Heart right ventricle (tissue), 16 donors: ENCODE results near the gene FAM168A. TPM values are rescaled to one million over a fixed set of nuclear protein-coding genes. Genes with fewer than 3 reads are reported as not detected.
A peak's percentile ranks its signal among the peaks of the same experiment; 100 is the strongest.

ENCODE experiments used
- ATAC-seq, 8 donors: fragments of 200-7000 bp; cut with Tn5 transposase; one replicate each; pipeline ENCODE4 v1.9.1; 2020; ENCODE audit warnings: mild to moderate bottlenecking in 8 of 8, moderate library complexity in 8 of 8, moderate number of reproducible peaks in 1 of 8
- DNase-seq, 2 donors: peaks; one replicate each; pipeline ENCODE4 v3.0.0-alpha.2; 2020
- H3K27ac ChIP-seq, 10 donors: fragments of 200-600 bp; sonication (generic) in 2 of 10; one replicate each; pipeline versions ENCODE4 v1.5.0 to v1.8.0; 2020 to 2022; ENCODE audit warnings: mild to moderate bottlenecking in 3 of 10
- H3K27me3 ChIP-seq, 7 donors: fragments of 200-600 bp; one replicate each; pipeline ENCODE4 v1.8.0; 2021 to 2022; ENCODE audit warnings: mild to moderate bottlenecking in 2 of 7
- H3K36me3 ChIP-seq, 9 donors: fragments of 200-600 bp; sonication (generic) in 1 of 9; one replicate each; pipeline versions ENCODE4 v1.5.0 to v1.8.0; 2020 to 2022; ENCODE audit warnings: mild to moderate bottlenecking in 2 of 9
- H3K4me1 ChIP-seq, 9 donors: fragments of 200-600 bp; sonication (generic) in 1 of 9; one replicate each; pipeline versions ENCODE4 v1.5.0 to v1.8.0; 2020 to 2022; ENCODE audit warnings: mild to moderate bottlenecking in 4 of 9
- H3K4me3 ChIP-seq, 10 donors: fragments of 200-600 bp; sonication (generic) in 2 of 10; one replicate each; pipeline versions ENCODE4 v1.5.0 to v1.8.0; 2020 to 2022; ENCODE audit warnings: mild to moderate bottlenecking in 7 of 10, moderate library complexity in 2 of 10
- H3K9me3 ChIP-seq, 11 donors: fragments of 200-600 bp in 10 of 11; sonication (generic) in 2 of 11; one replicate each; pipeline versions ENCODE4 v1.5.0 to v1.8.0; 2013 to 2022; ENCODE audit warnings: mild to moderate bottlenecking in 2 of 11, control low read depth in 1 of 11, moderate library complexity in 1 of 11
- CTCF ChIP-seq, 9 donors: fragments of 200-600 bp; sonication (generic) in 2 of 9; IDR thresholded peaks; one replicate each; pipeline versions ENCODE4 v1.5.0 to v1.8.0; 2021 to 2022; ENCODE audit warnings: antibody characterized with exemption in 9 of 9, mild to moderate bottlenecking in 5 of 9, moderate library complexity in 1 of 9
- WGBS, 2 donors: extraction: QIAGEN DNeasy Blood & Tissue Kit; methylation state at CpG; one replicate each; pipeline ENCODE4 v1.1.7; 2013; ENCODE audit warnings: inconsistent platforms in 1 of 2; 5-methylcytosine and 5-hydroxymethylcytosine counted together
- intact Hi-C, 10 donors: fragments of 100-400 bp; cut with DNase I; formaldehyde crosslinking; loops; one replicate each; pipeline versions ENCODE4 v1.11.1 to v1.14.2; 2022
- polyA plus RNA-seq, 2 donors: library from polyadenylated mRNA; stranded (reverse); fragments of 200-250 nt; gene quantifications; one replicate each; pipeline ENCODE4 v1.2.3, GENCODE V29; 2013
- total RNA-seq, 10 donors: library from RNA; stranded (reverse); fragmentation: NEBNext Ultra II Directional in 3 of 10; extraction: Animal tissue kit (Norgen Biotek cat#: 25700) in 3 of 10; gene quantifications; one replicate each; pipeline versions ENCODE4 v1.2.1 to v1.2.4, GENCODE V29; 2021 to 2023
- donor health status: Arrhythmogenic right ventricular cardiomyopathy.
- donor health status: ischemic (EF 13 %, LVEDD 7.1; RV severe dilation, severe dysfunction).
- donor health status: healthy with polysubstance abuse.
- donor health status: DM: no; HTN: yes; CAD: no.
- donor health status: DM: no; HTN: no; CAD: no.
- donor health status: ischemic (EF 25% LVEDD 6.9; RV normal size, moderate dysfunction).
- donor health status: ischemic (EF 25% LVEDD 5.7; RV mildly dilated, moderate dysfunction).
- donor health status: healthy.
- donor health status: DM: yes; HTN: yes; CAD: no.
- donor health status: Ischemic cardiomyopathy.
- donor health status: ischemic (EF 35%, LVEDD 5.7; RV mildly dilated, moderate dysfunction).
- donor health status: nonischemic (EF 11% LVEDD 7.7; RV severe dilation, severe dysfunction).
- donor health status: DM: yes; HTN: yes; CAD: no.
- donor health status: PGD.
- donor health status: ischemic (EF 29% LVEDD 5.4; RV normal size, mild dysfunction).
- donor health status: nonischemic (EF 23%, LVEDD 6.1; RV moderate dilation, normal function).

The FAM168A gene
- total and polyA plus RNA-seq, 12 donors = 7.9 to 37.1 (median 31.8) TPM

GRCh38 chr11:73405146-73405510, 192.8 kb downstream of the FAM168A start:
- H3K27me3 ChIP-seq = no peaks in the 10 kb centered on the region
- TF ChIP-seq CTCF (IDR thresholded peaks at IDR 0.05) = no peak
- peaks cover 0 to 65% (median 4%) of the 10 kb centered on the region in 9 donors for H3K36me3 ChIP-seq
- H3K27ac ChIP-seq = peak overlapping the region in 2 of 10 donors; percentile 29 to 71
- ATAC-seq (no peak), DNase-seq (no peak)
- no peak overlapping the region for H3K4me3 ChIP-seq
- 92 to 94% methylated on average over 8 of the region's 8 CpGs for WGBS, 2 donors
- H3K9me3 ChIP-seq = no peaks in the 10 kb centered on the region
- intact Hi-C loops = loop anchor here in 6 of 10 donors (2.0 to 10.0 kb wide), 3 partner anchors 220 to 256 kb away; no protein-coding TSS in a partner anchor
- peaks cover 0 to 26% (median 8%) of the 10 kb centered on the region in 9 donors for H3K4me1 ChIP-seq

GRCh38 chr11:73404506-73405145, 193.3 kb downstream of the FAM168A start:
- intact Hi-C loops = loop anchor here in 8 of 10 donors (1.0 to 10.0 kb wide), 7 partner anchors 193 to 258 kb away; partner anchors contain the start of gene FAM168A (in 1 of the 8)
- DNase-seq (no peak), ATAC-seq (no peak)
- H3K4me3 ChIP-seq = no peak overlapping the region
- peak overlapping the region in 3 of 10 donors; percentile 11 to 71 (median 64) for H3K27ac ChIP-seq
- 80 to 93% methylated on average over 5 of the region's 5 CpGs for WGBS, 2 donors
- no peaks in the 10 kb centered on the region for H3K27me3 ChIP-seq
- H3K36me3 ChIP-seq = peaks cover 0 to 63% (median 4%) of the 10 kb centered on the region in 9 donors
- peaks cover 3 to 31% (median 13%) of the 10 kb centered on the region in 9 donors for H3K4me1 ChIP-seq
- H3K9me3 ChIP-seq = no peaks in the 10 kb centered on the region
- no peak for TF ChIP-seq CTCF (IDR thresholded peaks at IDR 0.05)

GRCh38 chr11:73404048-73404447, 193.9 kb downstream of the FAM168A start:
- WGBS, 2 donors = 43 to 46% methylated on average over 4 of the region's 4 CpGs
- peak; percentile 72 to 79 for DNase-seq
- no peak overlapping the region for H3K4me3 ChIP-seq
- peaks cover 3 to 37% (median 19%) of the 10 kb centered on the region in 9 donors for H3K4me1 ChIP-seq
- peak overlapping the region in 7 of 10 donors; percentile 29 to 71 (median 51) for H3K27ac ChIP-seq
- TF ChIP-seq CTCF (IDR thresholded peaks at IDR 0.05) = peak; percentile 58 to 89 (median 82)
- ATAC-seq = peak; percentile 78 to 90 (median 88)
- peaks cover 0 to 60% (median 4%) of the 10 kb centered on the region in 9 donors for H3K36me3 ChIP-seq
- H3K9me3 ChIP-seq = no peaks in the 10 kb centered on the region
- intact Hi-C loops = loop anchor here in 8 of 10 donors (1.0 to 10.0 kb wide), 7 partner anchors 193 to 258 kb away; partner anchors contain the start of gene FAM168A (in 1 of the 8)
- H3K27me3 ChIP-seq = no peaks in the 10 kb centered on the region

GRCh38 chr11:73403541-73403940, 194.4 kb downstream of the FAM168A start:
- Histone ChIP-seq H3K4me1 (peaks cover 3 to 42% (median 24%) of the 10 kb centered on the region in 9 donors), H3K4me3 (no peak overlapping the region), H3K27ac (peak overlapping the region in 7 of 10 donors; percentile 29 to 71 (median 51)), H3K9me3 (no peaks in the 10 kb centered on the region), H3K27me3 (no peaks in the 10 kb centered on the region), H3K36me3 (peaks cover 0 to 59% (median 4%) of the 10 kb centered on the region in 9 donors)
- 88 to 89% methylated on average over 5 of the region's 5 CpGs for WGBS, 2 donors
- DNase-seq = no peak
- no peak for TF ChIP-seq CTCF (IDR thresholded peaks at IDR 0.05)
- peak in 1 of 8 donors; percentile 15 for ATAC-seq
- intact Hi-C loops = loop anchor here (2.0 to 10.0 kb wide), 6 partner anchors 194 to 259 kb away; partner anchors contain the start of gene FAM168A (in 1 of the 10)
